HG03432 (cell line): ENCODE data around the gene RAP1GAP2.

Experiments used
- ATAC-seq: cut with Tn5 transposase; IDR thresholded peaks from one replicate; pipeline ENCODE4 v1.9.1; 2021; ENCODE audit warnings: mild to moderate bottlenecking, moderate library complexity; ENCODE audit not compliant: unreplicated experiment

Gene RAP1GAP2

GRCh38 chr17:2940352-2940751 lies 144.1 kb downstream of the RAP1GAP2 start:
- no peak for ATAC-seq

GRCh38 chr17:2943981-2944380 lies 147.7 kb downstream of the RAP1GAP2 start:
- no peak for ATAC-seq

- no peak for ATAC-seq
These were observed 149.1 kb downstream of the RAP1GAP2 start for GRCh38 chr17:2945299-2945698.

GRCh38 chr17:2946144-2946543 lies 149.9 kb downstream of the RAP1GAP2 start:
- no peak for ATAC-seq

- no peak for ATAC-seq
These were observed 151.3 kb downstream of the RAP1GAP2 start for GRCh38 chr17:2947588-2947950.

- ATAC-seq: no peak
These were observed 151.8 kb downstream of the RAP1GAP2 start for GRCh38 chr17:2947996-2948550.

- no peak for ATAC-seq
These were observed 152.7 kb downstream of the RAP1GAP2 start for GRCh38 chr17:2948721-2949468.

- ATAC-seq: no peak
These were observed 153.3 kb downstream of the RAP1GAP2 start for GRCh38 chr17:2949469-2950044.

- no peak for ATAC-seq
These were observed 154.6 kb downstream of the RAP1GAP2 start for GRCh38 chr17:2950846-2951245.

- ATAC-seq: no peak
These were observed 156.1 kb downstream of the RAP1GAP2 start for GRCh38 chr17:2952174-2952845.

GRCh38 chr17:2954898-2955445 lies 158.7 kb downstream of the RAP1GAP2 start:
- ATAC-seq: no peak

- no peak for ATAC-seq
These were observed 159.8 kb downstream of the RAP1GAP2 start for GRCh38 chr17:2955931-2956582.

GRCh38 chr17:2957631-2958286 lies 161.5 kb downstream of the RAP1GAP2 start:
- no peak for ATAC-seq

GRCh38 chr17:2958706-2959222 lies 162.5 kb downstream of the RAP1GAP2 start:
- no peak for ATAC-seq

- no peak for ATAC-seq
These were observed 163.3 kb downstream of the RAP1GAP2 start for GRCh38 chr17:2959371-2960130.

GRCh38 chr17:2961446-2961845 lies 165.2 kb downstream of the RAP1GAP2 start:
- ATAC-seq: no peak

- ATAC-seq: no peak
These were observed 166.0 kb downstream of the RAP1GAP2 start for GRCh38 chr17:2962236-2962635.

- no peak for ATAC-seq
These were observed 166.5 kb downstream of the RAP1GAP2 start for GRCh38 chr17:2962729-2963128.

GRCh38 chr17:2963332-2964027 lies 167.2 kb downstream of the RAP1GAP2 start:
- ATAC-seq: no peak
